ENCODE data around the gene IQGAP2. TPM values are rescaled to one million over a fixed set of nuclear protein-coding genes. Genes with fewer than 3 reads are reported as not detected.

IQGAP2 gene
- total RNA-seq, 1 experiment from 2014 or later: 36.8 TPM

DNA sequence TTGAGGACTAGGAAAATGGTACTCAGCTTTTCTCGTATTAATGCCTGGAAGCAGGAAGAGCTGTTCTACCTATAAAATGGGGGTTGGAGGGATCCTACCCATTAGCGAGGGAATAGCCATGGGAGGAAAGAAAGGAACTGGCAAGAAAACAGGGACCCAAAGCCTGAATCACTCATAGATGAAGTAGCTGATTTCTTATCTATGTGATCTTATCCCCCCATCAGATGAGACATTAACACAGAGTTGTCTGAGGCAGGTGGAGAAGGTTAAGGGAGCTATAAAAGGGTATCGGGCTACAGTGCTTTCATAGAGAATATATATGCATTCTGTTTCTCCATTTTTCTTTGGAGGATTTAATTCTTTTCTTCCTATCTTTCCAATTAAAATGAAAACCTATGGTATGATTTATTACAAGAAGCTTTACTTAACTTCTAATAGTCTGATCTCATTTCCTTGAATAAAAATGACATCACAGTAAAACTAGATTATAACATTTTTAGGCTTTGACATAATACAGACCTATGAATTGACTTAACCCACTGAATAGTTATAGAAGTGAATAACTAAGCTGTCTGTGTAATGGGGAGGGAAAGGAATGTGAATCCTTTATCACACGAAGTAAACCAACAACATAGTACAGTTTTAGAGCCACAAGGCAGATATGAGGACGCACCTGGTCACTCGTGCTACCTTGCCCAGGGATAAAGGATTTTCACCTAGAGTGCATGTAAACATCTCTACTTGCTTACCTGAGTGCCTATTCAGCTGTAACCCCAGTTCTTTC is 39.0 kb downstream of the IQGAP2 start:
- Histone ChIP-seq H3K36me3 (replicated peaks; ENCODE audit: control insufficient read depth, insufficient read depth, low read length) (no peaks in the 10 kb centered on the region), H3K4me3 (ENCODE audit: insufficient read depth, low read depth, low read length) (no peak overlapping the region), H3K27me3 (ENCODE audit: control insufficient read depth, insufficient read depth, low read length) (no peaks in the 10 kb centered on the region)
- DNase-seq: no peak

DNA sequence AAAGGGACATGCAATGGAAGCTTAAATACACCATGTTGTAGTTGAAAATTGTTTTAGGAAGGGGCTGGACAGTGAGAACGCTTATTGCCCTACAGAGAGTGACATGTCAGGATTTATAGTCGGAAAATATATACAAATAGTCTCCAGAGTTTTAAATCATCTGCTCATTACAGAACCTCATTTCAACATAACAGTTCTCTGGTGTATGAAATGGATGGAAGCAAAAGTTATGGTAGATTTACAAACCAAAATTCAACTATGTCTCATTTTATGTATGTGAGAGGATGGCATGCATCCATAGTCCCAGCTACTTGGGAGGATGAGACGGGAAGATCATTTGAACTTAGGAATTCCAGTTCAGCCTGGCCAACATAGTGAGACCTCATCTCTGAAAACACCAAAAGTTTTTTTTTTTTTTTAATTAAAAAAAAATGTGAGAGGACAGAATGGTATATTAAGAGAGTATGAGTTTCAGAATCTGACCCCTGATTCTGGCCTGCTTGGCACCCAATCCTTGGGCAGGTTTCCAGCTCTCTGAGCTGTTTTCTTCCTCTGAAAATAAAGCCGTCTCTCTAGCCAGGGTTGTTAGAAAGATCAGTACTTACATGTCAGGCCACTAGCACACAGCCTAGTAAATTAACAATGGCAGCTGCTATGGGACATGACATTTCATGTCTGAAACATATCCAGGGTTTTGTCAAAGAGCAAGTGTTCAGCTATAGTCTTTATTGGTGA is 40.1 kb downstream of the IQGAP2 start:
- H3K27me3 ChIP-seq (ENCODE audit: control insufficient read depth, insufficient read depth, low read length): no peaks in the 10 kb centered on the region
- no peak for DNase-seq
- no peaks in the 10 kb centered on the region for H3K36me3 ChIP-seq (replicated peaks; ENCODE audit: control insufficient read depth, insufficient read depth, low read length)
- H3K4me3 ChIP-seq (ENCODE audit: insufficient read depth, low read depth, low read length): no peak overlapping the region

DNA sequence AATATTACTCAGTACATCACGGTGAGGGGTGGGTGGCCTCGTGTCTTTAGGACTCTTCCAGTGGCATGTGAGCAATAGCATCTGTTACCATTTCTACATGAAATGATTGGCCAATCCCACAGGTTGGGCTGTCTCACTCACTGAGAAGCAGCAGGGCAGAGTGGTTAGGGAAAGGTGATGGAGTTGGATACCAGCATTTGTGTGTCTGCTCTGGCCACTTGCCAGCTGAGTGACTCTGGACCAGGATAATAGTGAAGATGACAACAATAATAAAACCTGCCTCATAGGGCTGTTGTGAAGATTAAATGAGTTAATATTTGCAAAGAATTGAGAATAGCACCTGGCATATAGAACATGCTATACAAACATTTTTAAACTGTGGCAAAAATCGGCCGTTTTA is 42.0 kb downstream of the IQGAP2 start:
- Histone ChIP-seq H3K27me3 (ENCODE audit: control insufficient read depth, insufficient read depth, low read length) (no peaks in the 10 kb centered on the region), H3K4me3 (ENCODE audit: insufficient read depth, low read depth, low read length) (no peak overlapping the region), H3K36me3 (replicated peaks; ENCODE audit: control insufficient read depth, insufficient read depth, low read length) (no peaks in the 10 kb centered on the region)
- DNase-seq: no peak

- Histone ChIP-seq H3K4me3 (ENCODE audit: insufficient read depth, low read depth, low read length) (no peak overlapping the region), H3K36me3 (replicated peaks; ENCODE audit: control insufficient read depth, insufficient read depth, low read length) (no peaks in the 10 kb centered on the region), H3K27me3 (ENCODE audit: control insufficient read depth, insufficient read depth, low read length) (no peaks in the 10 kb centered on the region)
- no peak for DNase-seq
Observed at GRCh38 chr5:76445830-76446229, 42.7 kb downstream of the IQGAP2 start.

DNA sequence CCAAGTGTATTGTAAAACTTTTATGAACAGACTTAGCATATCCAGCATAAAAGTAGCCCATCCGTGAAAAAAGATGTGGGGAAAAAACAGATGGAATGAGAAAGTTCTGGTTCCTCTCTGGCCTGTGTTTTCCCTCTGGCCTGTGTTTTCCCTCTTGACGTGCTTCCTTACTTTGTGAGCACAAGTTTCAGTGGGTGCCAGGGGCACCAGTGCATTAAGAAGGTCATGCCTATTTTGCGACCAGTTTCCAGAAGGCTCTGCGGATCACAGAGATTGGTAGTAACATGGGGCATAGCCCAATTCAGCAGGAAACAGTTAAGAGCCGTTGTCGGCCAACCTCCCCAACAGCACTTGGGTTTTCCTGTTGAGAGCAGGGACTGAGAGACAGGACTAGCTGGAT is 43.7 kb downstream of the IQGAP2 start:
- Histone ChIP-seq H3K36me3 (replicated peaks; ENCODE audit: control insufficient read depth, insufficient read depth, low read length) (no peaks in the 10 kb centered on the region), H3K4me3 (ENCODE audit: insufficient read depth, low read depth, low read length) (no peak overlapping the region), H3K27me3 (ENCODE audit: control insufficient read depth, insufficient read depth, low read length) (no peaks in the 10 kb centered on the region)
- DNase-seq: no peak

DNA sequence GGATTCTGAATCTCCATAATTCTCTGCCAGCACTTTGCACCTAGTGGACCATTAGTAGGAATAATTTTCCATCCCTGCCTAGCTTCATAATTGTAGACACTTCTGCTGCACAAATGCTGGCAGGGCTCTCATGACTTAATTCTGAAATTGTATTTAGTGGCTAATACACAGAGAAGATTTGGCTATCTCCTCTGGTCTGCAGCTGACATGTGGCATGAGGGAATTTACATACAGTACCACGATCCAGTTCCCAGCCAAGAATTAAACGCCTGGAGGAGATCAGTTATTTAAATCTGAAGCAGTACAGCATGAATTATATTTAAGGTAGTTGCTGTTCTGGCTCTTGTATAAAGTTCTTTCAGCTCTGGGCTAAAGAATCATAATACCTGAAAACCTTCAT is 46.5 kb downstream of the IQGAP2 start:
- H3K27me3 ChIP-seq (ENCODE audit: control insufficient read depth, insufficient read depth, low read length): no peaks in the 10 kb centered on the region

DNA sequence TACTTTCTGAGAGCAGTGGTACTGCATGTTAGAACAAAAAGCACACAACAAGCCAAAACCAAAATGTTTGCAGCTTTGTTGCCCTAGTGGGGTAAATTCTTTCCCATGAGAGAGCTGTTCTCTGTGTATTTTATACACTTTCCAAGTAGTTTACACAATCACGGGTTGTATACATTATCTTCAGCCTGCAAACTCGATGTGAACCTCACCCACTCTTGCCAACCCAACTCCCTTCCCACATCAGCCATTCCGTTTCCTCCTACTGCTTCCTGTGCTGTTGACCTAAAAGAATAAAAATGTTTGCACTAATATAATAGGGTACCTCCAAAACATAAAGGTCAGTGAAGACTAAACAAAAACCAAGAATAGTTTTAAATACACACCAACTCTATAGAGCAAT is 47.0 kb downstream of the IQGAP2 start:
- Histone ChIP-seq H3K36me3 (replicated peaks; ENCODE audit: control insufficient read depth, insufficient read depth, low read length) (no peaks in the 10 kb centered on the region), H3K4me3 (ENCODE audit: insufficient read depth, low read depth, low read length) (no peak overlapping the region), H3K27me3 (ENCODE audit: control insufficient read depth, insufficient read depth, low read length) (no peaks in the 10 kb centered on the region)
- no peak for DNase-seq

More for the DNA sequence above, 46.5 kb downstream of the IQGAP2 start:
- Histone ChIP-seq H3K4me3 (ENCODE audit: insufficient read depth, low read depth, low read length) (no peak overlapping the region), H3K36me3 (replicated peaks; ENCODE audit: control insufficient read depth, insufficient read depth, low read length) (no peaks in the 10 kb centered on the region)
- no peak for DNase-seq

DNA sequence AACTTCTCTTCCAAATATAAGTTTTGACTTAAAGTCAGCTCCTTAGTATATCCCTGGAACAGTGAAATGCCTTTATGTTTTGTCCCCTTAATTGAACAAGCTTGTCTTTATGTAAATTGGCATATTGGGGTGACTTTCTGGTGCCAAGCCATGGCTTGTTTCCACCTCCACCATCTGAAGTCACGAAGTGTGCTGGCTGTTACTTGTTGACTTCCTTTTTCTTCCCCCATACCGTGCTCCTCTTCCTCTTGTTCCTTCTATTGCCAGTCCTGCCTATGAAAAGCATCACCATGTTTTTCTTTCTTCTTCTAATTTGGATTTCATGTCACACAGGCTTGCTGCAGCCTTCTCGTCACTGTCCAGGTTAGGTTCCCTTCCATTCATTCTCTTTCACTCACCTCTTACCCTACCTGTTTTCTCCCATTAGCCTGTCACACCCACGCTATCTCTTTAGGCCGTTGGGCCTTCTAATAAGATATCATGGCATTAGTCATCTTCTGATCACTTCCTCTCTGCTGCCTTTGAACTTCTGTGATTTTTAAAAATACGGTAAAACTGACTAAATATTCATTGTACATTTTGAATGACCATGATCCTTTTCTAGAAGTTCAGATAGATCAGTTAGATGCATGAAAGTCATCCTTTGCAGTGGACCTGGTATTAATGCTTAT is 48.1 kb downstream of the IQGAP2 start:
- H3K36me3 ChIP-seq (replicated peaks; ENCODE audit: control insufficient read depth, insufficient read depth, low read length): no peaks in the 10 kb centered on the region
- DNase-seq: no peak
- H3K4me3 ChIP-seq (ENCODE audit: insufficient read depth, low read depth, low read length): no peak overlapping the region
- H3K27me3 ChIP-seq (ENCODE audit: control insufficient read depth, insufficient read depth, low read length): no peaks in the 10 kb centered on the region

GRCh38 chr5:76455531-76456133 is 52.5 kb downstream of the IQGAP2 start:
- DNase-seq: no peak
- Histone ChIP-seq H3K4me3 (ENCODE audit: insufficient read depth, low read depth, low read length) (no peak overlapping the region), H3K36me3 (replicated peaks; ENCODE audit: control insufficient read depth, insufficient read depth, low read length) (no peaks in the 10 kb centered on the region), H3K27me3 (ENCODE audit: control insufficient read depth, insufficient read depth, low read length) (no peaks in the 10 kb centered on the region)

DNA sequence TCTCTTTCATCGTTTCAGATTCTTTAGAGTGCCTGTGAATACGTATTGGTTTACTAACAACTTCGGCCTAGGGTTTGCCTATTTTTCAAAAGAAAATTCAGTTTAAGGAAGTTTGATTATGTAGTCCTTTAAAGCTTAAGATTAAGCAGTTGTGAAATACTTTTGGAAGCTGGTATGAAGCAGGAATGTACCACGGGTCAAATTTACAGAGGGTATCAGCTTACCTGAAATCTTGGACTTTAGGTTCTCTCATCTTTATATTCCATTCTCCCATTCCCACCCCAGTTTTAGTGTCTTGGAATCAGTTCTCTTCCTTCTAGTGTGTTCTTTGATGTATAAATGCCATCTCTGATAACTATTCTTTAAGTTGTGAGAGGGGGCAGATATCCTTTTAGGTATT is 53.2 kb downstream of the IQGAP2 start:
- H3K4me3 ChIP-seq (ENCODE audit: insufficient read depth, low read depth, low read length): no peak overlapping the region
- no peak for DNase-seq

DNA sequence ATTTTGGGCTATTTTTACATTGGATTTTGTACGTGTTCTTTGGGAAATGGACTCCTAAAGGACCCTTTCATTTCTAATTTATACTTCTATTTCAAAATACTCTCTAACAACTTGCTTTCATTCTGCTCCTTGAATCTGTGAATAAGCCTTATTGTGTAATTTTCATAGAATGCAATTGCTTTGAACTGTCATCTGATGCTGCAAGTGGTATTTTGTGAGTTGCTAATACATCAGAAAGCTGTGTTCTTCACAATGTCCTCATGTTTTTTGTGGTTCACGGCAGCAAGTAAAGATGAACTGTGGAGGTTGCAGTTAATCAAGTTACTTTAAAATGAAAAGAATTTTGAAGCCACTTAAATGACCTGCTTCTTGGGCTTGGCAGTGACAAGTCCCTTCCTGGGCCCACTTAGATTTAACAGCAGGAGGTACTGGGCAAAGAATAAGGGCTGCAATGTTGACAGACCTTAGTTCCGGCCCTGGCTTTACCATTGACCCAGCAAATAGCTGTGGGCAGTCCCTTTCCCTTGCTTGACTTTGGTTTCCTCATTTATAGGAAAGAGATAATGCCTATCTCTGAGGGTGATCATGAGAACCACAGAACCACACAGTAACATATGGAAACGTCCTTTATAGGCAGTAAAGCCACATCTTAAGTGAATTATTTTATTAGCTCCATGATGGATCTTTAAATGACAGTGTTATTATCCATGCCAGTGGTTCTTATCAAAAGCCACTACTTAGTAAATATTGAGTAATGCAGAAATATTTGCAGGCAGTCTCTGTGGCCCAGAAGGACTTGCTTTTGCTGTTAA is 54.8 kb downstream of the IQGAP2 start:
- Histone ChIP-seq H3K36me3 (replicated peaks; ENCODE audit: control insufficient read depth, insufficient read depth, low read length) (no peaks in the 10 kb centered on the region; the same call in 1 of the 2 replicates), H3K4me3 (ENCODE audit: insufficient read depth, low read depth, low read length) (no peak overlapping the region), H3K27me3 (ENCODE audit: control insufficient read depth, insufficient read depth, low read length) (no peaks in the 10 kb centered on the region)
- DNase-seq: no peak

More for the DNA sequence above, 53.2 kb downstream of the IQGAP2 start:
- no peaks in the 10 kb centered on the region for H3K27me3 ChIP-seq (ENCODE audit: control insufficient read depth, insufficient read depth, low read length)
- H3K36me3 ChIP-seq (replicated peaks; ENCODE audit: control insufficient read depth, insufficient read depth, low read length): no peaks in the 10 kb centered on the region

- no peak for DNase-seq
- no peak overlapping the region for H3K4me3 ChIP-seq (ENCODE audit: insufficient read depth, low read depth, low read length)
- no peaks in the 10 kb centered on the region; the same call in 1 of the 2 replicates for H3K36me3 ChIP-seq (replicated peaks; ENCODE audit: control insufficient read depth, insufficient read depth, low read length)
- no peaks in the 10 kb centered on the region for H3K27me3 ChIP-seq (ENCODE audit: control insufficient read depth, insufficient read depth, low read length)
Observed at GRCh38 chr5:76458486-76458830, 55.4 kb downstream of the IQGAP2 start.

- Histone ChIP-seq H3K4me3 (ENCODE audit: insufficient read depth, low read depth, low read length) (no peak overlapping the region), H3K27me3 (ENCODE audit: control insufficient read depth, insufficient read depth, low read length) (no peaks in the 10 kb centered on the region), H3K36me3 (replicated peaks; ENCODE audit: control insufficient read depth, insufficient read depth, low read length) (no peaks in the 10 kb centered on the region; the same call in 1 of the 2 replicates)
- no peak for DNase-seq
Observed at GRCh38 chr5:76460104-76460503, 57.0 kb downstream of the IQGAP2 start.

- Histone ChIP-seq H3K36me3 (replicated peaks; ENCODE audit: control insufficient read depth, insufficient read depth, low read length) (no peaks in the 10 kb centered on the region; the same call in 1 of the 2 replicates), H3K27me3 (ENCODE audit: control insufficient read depth, insufficient read depth, low read length) (no peaks in the 10 kb centered on the region)
- DNase-seq: no peak
Observed at GRCh38 chr5:76462097-76462667, 59.1 kb downstream of the IQGAP2 start.

More at GRCh38 chr5:76462097-76462667, 59.1 kb downstream of the IQGAP2 start:
- no peak overlapping the region for H3K4me3 ChIP-seq (ENCODE audit: insufficient read depth, low read depth, low read length)

All from H7 (cell line).